ENCODE data around the gene HBB.

The HBB gene

DNA sequence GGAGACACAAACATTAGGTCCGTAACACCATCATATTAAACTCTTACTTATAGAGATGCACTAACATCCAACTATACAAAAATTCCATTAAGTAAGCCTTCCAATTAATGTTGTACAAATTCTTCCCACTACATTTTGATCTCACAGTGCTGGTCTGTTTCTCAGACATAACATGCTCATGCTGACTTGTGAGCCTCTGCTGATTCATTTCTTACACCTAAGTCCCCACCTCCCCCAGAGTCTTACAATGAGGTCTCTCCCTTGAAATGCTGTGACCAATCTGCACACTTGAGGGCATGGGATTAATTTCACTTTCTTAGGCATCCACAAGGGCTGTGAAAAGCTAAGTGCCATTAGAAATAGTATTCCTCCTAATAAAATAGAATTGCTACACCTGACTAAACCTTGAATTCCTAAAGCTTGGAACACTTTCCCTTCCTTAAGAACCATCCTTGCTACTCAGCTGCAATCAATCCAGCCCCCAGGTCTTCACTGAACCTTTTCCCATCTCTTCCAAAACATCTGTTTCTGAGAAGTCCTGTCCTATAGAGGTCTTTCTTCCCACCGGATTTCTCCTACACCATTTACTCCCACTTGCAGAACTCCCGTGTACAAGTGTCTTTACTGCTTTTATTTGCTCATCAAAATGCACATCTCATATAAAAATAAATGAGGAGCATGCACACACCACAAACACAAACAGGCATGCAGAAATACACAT lies 20.8 kb upstream of the HBB start:
- in situ Hi-C loops (cut with MboI; ENCODE audit: low sequenced_read_pairs), result no loop called here

DNA sequence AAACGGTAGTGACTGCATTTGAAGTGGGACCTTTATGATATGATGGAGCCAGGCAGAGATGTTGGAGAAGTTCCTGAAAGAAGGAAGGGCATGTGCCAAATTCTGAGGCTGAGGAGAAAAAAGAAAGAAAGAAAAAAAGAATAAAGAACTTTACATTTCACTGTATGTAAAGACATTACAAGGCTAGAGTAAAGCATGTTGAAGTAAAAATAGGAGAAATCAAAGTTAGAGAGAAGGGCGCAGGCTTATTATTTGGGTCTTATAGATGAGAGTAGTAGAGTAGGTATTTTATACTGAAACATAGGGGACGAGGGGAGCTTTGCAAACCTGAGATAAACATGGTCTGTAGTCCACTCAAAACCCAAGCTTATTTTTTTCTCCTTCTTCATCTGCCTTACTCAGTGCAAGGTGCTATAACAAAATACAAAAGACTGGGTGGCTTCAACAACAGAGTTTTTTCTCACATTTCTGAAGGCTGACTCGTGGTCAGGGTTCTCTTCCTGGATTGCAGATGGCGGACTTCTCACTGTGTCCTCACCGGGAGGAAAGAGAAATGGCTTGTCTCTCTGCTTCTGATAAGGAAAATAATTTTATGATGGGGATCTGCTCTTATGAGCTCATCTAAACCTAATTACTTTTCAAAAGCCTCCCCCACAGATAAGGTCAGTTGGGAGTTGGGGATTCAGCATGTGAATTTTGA lies 20.1 kb upstream of the HBB start:
- in situ Hi-C loops (cut with MboI; ENCODE audit: low sequenced_read_pairs), result no loop called here

DNA sequence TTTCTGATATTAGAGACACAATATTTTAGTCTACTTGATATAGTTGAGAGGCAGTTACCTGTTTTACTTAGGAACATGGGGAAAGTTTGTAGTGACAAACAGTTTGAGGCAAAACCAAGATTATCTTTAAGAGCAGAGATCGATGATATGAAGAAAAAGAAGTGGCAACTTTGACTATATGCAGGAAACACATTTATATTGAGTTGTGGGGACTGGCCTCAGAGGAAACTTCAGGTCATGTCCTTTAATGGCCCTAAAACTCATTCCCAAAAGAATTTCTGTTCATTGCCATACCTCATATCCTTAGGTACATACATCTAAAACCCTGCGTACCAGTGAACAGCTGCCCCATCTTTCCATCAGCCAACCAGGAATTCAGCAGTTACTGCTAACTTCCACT lies 18.3 kb upstream of the HBB start:
- in situ Hi-C loops (cut with MboI; ENCODE audit: low sequenced_read_pairs), result no loop called here

DNA sequence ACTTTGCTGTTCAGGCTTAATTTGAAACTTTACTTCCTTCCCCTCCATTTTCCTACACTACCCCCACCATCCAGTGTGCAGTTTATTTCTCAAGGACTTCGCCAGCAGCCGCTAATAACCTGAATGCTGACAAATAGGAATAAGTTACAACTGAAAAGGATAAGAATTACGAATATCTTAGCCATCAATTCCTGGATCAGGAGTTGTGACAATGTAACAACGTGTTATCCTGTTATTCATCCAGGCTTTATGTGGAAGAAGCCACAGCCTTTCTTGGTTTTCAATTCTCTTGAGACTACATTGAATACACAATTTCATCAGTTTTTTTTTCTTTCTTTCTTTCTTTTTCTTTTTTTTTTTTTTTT lies 16.9 kb upstream of the HBB start:
- in situ Hi-C loops (cut with MboI; ENCODE audit: low sequenced_read_pairs), result no loop called here

DNA sequence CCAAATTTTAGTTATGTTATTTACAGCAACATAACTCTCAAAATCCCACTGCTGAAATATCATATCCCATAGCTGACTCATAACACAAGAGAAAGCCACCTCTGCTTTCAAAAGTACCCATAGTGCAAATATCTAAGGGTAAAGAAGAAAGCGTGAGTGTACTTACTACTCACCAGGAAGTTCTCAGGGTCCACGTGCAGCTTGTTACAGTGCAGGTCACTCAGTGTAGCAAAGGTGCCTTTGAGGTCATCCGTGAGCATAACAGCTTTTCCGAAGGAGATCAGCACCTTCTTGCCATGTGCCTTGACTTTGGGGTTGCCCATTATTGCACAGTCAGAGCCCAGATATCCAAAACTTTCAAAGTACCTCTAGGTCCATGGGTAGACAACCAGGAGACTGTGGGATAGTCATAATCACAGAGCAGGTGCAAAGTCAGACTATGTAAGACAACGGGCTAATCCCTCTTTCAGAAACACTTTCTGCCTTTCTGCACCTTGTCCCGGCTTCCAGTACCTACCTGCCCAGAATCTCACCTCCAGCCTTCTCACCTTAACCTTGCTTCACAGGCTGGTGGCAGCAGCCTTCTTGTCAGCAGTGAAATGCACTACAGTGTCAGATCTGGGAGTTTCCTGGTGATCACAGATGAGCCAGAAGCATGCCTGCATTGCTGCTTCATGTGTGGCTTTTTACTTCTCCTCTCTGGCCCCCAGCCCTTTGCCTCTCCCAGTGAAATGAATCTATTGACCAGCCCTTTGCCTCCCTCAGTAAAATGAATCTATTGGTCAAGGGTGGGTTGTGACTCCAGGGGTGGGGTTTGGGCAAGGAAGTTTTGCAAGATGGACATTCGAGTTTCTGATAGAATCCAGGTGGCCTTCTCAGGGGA lies 16.3 kb upstream of the HBB start:
- in situ Hi-C loops (cut with MboI; ENCODE audit: low sequenced_read_pairs), result no loop called here

DNA sequence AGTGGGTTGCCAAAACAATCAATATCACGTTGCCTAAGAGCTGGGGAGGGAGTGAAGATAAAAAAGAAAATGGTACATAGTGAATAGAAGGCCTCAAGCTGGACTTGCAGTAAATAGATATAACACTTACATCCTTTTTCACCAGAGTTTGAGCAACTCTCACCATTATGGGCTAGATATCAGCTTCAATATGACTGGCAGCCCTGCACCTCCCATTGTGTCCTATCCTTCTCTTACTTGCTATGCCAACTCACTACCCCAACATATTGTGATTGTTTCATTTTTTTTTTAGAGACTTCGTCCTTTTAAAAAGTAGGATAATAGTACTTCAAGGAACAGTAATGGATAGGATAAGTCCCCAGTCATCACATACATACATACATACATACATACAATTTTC lies 15.3 kb upstream of the HBB start:
- in situ Hi-C loops (cut with MboI; ENCODE audit: low sequenced_read_pairs), result no loop called here

DNA sequence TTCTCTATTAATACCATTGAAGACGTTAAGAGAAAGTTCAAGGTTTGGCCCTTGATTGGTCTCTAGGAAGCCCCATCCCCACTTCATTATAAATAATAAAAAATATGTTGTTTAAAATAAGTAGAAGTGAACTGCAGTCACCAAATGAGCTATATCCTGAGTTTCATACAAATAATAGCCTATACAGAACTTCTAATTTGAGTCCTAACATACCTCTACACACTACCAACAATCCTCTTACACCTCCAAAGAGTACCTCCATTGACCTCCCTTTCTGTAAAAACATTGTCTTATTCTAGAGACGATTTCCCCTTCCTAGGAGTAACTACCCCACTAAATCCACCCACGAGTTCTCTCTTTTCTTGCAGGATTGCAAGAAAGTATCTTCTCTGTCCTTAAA lies 14.6 kb upstream of the HBB start:
- in situ Hi-C loops (cut with MboI; ENCODE audit: low sequenced_read_pairs), result no loop called here

DNA sequence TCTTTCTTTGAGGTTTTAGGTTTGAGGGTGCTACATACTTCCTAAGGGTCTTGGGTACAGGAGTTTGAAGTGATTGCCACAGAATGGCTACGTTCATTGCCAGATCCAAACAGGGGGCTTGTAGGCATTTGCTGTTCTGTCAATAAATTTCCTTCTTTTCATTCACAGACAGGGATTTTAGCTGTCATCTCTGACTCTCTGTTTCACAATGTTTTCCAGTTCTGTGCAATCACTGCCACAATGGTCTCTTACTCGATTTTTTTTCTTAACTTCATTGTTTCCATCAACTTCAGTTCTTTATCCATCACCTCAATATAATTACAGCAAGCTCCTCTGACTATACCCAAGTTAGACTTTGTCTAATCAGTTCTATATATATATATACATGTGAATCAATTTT lies 13.6 kb upstream of the HBB start:
- in situ Hi-C loops (cut with MboI; ENCODE audit: low sequenced_read_pairs), result no loop called here

DNA sequence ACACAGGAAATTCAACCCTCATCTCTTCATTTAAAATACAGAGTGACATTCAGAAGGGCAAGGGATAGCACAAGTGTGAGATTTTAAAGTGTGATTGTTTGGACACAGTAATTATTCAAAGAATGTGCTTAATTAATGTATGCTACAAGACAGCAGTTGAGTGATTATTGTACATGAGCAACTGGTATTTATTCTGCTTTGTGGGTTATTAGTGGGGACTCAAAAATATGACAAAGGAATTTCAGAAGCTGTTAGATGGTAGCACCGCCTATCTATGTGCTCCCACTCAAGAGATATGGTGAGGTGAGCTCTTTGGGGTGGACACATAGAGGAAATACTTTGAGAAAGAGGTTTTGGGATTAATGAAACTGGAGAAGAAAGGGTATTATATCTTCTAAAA lies 13.2 kb upstream of the HBB start:
- in situ Hi-C loops (cut with MboI; ENCODE audit: low sequenced_read_pairs), result no loop called here

DNA sequence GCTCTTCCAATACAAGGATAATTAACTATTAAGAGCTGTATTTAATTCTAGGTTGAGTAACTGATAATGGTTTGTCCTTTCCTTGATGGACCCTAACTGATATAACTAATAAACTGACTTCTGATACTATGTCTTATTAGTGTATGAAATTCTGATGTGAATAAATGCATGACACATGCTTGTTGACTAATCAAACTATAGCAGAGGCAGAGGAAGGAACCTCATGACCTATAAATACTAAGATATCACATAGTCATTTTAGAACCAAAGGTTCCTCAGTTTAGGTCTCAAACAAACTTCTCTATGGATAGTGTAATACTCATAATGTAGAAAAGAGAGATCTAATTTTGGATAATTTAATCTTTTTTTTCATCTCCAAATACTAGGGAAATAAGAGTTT lies 12.2 kb upstream of the HBB start:
- in situ Hi-C loops (cut with MboI; ENCODE audit: low sequenced_read_pairs), result no loop called here

DNA sequence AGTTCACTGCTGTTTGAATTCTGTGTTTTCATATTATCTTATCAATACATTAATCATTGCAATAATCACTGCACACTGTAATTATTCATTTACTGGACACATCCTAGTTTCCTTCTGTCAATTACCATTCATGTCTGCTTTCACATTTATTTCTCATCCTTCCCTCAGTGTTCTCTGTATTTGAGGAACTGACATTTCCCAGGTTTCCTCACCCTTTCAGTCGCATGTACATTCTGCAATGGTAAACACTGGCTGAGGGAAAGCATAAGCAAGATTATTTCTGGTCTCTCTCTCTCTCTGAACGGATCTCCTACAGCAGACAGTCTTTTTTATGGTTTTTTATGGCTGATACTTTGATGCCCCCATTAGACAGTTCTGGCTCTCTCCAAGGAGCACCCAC lies 11.6 kb upstream of the HBB start:
- in situ Hi-C loops (cut with MboI; ENCODE audit: low sequenced_read_pairs), result no loop called here

DNA sequence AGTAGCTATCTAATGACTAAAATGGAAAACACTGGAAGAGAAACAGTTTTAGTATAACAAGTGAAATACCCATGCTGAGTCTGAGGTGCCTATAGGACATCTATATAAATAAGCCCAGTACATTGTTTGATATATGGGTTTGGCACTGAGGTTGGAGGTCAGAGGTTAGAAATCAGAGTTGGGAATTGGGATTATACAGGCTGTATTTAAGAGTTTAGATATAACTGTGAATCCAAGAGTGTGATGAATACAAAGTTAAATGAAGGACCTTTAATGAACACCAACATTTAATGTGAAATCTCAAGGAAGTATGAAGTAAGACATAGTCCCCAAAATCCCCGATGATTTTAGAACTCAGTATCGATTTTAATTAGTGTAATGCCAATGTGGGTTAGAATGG lies 10.5 kb upstream of the HBB start:
- in situ Hi-C loops (cut with MboI; ENCODE audit: low sequenced_read_pairs), result no loop called here

DNA sequence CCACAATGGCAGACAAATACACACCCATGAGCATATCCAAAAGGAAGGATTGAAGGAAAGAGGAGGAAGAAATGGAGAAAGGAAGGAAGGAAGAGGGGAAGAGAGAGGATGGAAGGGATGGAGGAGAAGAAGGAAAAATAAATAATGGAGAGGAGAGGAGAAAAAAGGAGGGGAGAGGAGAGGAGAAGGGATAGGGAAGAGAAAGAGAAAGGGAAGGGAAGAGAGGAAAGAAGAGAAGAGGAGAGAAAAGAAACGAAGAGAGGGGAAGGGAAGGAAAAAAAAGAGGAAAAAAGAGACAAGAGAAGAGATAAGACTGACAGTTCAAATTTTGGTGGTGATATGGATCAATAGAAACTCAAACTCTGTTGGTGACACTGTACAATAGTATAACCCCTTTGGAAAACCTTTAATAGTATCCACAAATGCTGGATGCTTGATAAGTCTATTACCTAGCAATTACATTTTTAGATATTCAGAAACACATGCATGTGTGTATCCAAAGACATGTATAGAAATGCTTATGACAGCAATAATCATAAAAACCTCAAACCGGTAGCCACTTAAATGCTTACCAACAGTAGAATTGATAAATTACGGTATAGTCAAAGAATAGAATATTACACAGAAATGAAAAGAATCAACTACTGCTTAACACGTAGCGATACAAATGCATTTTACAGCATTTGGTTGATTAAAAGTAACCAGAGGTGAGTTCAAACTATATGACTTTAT lies 8.7 kb upstream of the HBB start:
- in situ Hi-C loops (cut with MboI; ENCODE audit: low sequenced_read_pairs), result no loop called here

DNA sequence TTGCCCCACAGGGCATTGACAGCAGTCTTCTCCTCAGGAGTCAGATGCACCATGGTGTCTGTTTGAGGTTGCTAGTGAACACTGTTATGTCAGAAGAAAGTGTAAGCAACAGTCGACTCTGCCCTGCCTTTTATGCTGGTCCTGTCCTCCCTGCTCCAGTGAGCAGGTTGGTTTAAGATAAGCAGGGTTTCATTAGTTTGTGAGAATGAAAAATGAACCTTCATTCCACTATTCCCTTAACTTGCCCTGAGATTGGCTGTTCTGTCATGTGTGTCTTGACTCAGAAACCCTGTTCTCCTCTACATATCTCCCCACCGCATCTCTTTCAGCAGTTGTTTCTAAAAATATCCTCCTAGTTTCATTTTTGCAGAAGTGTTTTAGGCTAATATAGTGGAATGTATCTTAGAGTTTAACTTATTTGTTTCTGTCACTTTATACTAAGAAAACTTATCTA lies 7.5 kb upstream of the HBB start, which contains the start of gene HBD:
HBD (minus strand) TSS at position 103 of the 454 bp plus-strand sequence; CDS start at position 53, 50 bp downstream.
- in situ Hi-C loops (cut with MboI; ENCODE audit: low sequenced_read_pairs), result no loop called here

DNA sequence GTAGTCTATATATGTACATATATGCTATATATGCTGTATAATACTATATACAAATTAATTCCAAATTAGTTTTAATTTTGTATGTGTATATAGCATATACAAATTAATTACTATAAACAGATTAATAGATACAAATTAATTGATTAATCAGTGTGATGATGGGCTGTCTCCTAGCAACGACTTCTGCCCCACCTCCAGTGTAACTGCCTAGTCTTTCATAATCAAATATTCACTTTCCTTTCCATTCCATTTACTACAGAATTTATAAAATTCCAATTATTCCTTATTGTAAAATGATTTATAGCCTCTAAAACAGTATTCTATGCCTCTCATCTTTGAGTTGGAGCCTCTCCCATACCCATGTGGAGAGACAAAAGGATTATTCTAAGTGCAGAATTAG lies 6.4 kb upstream of the HBB start:
- in situ Hi-C loops (cut with MboI; ENCODE audit: low sequenced_read_pairs), result no loop called here

DNA sequence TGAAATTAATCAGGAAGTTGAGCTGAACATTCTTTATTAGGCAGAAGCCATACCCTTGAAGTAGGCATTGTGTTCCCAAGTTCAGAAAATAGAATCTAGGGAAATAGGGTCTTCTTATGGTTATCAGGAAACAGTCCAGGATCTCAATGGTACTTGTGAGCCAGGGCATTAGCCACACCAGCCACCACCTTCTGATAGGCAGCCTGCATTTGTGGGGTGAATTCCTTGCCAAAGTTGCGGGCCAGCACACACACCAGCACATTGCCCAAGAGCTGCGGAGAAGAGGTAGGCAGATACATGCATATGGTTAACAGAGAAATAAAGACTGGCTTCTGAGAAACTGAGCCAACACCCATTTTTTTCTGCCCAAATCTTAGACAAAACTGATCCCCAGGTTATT lies 6.0 kb upstream of the HBB start:
- in situ Hi-C loops (cut with MboI; ENCODE audit: low sequenced_read_pairs), result no loop called here

DNA sequence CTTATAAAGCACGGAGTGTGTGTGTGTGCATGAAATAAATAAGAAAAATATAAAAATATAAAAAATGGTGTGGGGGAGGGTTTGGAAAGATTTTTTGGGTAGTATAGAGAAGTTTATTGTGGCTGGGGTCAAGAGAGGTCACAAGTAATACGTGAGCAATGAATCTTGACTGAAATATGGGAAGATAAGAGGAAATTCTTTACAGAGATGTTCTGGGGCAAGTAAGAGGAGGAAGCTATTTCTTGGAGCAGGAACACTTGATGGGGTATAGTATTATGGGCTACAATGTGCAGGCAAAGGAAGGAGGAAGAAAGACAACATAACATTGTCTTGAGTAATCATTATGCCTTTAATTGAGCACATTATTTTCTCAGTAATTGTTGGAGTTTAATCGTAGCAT lies 5.3 kb upstream of the HBB start:
- in situ Hi-C loops (cut with MboI; ENCODE audit: low sequenced_read_pairs), result no loop called here

DNA sequence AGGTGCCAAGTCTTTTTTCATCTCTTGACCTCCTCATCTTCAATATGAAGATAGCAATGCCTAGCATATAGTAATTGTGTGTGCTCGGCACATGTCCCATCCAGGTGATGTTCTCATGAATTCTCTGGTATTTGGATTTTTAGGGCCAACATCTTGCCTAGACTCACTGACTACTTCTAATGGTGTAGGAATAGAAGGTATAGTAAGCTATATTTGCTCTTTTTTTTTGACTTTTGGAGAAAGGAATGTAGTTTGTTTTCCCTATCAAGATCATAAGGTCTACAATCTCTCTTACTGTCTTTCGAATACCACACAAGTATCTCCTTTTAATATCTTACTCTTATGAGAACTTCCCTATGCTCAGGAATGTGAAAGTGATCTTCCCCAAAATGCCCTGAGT lies 4.2 kb upstream of the HBB start:
- in situ Hi-C loops (cut with MboI; ENCODE audit: low sequenced_read_pairs), result no loop called here

DNA sequence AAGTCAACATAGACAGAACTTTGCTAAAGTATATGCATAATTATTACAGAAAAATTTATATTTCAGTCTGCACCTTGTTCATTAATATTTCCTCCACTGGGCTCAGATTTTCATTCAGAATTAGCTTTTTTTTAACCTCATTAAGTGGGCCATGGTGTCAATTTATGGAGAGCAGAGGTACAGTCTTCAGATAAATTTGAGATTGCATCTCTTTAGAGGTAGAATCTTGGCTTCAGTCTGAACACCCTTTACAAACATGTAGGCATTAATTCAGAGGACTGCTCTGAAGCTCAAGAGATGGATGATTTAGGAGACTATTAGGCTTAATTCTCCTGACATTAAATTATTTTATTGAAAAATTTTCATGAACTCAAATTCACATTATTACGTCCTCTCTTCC lies 3.4 kb upstream of the HBB start:
- in situ Hi-C loops (cut with MboI; ENCODE audit: low sequenced_read_pairs), result no loop called here

DNA sequence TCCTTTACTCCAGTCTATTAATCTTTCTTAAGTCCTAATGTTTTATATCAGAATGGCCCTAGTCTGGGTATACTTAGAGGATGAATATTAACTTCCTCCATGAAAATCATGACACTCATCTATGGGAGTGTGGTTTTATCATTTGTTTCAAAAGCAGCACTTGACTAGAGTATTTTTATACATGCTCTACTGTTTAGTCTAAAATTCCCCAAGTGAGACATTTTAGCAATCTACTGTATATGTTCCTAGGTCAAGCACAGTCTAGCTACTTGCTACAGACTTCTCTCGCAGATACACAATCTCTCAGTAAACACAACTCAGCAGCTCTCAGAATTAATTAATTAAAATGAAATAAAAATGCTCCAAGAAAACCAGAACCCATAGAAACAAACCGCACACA lies 2.9 kb upstream of the HBB start:
- in situ Hi-C loops (cut with MboI; ENCODE audit: low sequenced_read_pairs), result no loop called here

DNA sequence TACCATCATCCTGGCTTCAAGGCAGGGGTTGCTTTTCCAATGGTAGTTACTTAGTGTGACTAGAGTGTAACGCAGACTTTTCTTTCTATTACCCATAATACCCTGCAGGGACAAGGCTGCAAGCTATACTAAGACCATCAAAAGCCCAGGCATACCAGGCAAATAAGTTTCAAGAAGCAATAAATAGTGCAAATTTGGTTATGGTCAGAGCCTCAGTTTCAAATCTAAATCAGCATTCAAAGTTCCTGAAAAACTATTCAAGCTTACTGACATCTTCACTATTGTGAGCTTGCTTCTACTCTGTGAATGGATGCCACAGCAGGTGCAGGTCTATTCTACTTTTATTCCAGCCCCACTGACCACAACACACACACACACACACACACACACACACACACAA lies 2.5 kb upstream of the HBB start:
- in situ Hi-C loops (cut with MboI; ENCODE audit: low sequenced_read_pairs), result no loop called here

Data from HL-60/S4 (cell line).